HG02885 (cell line): ENCODE measurements around the gene S100A9.

Experiments used
- ATAC-seq: cut with Tn5 transposase; IDR thresholded peaks from one replicate; pipeline ENCODE4 v1.9.1; 2021; ENCODE audit warnings: mild to moderate bottlenecking; ENCODE audit not compliant: unreplicated experiment, poor library complexity

Gene S100A9

DNA sequence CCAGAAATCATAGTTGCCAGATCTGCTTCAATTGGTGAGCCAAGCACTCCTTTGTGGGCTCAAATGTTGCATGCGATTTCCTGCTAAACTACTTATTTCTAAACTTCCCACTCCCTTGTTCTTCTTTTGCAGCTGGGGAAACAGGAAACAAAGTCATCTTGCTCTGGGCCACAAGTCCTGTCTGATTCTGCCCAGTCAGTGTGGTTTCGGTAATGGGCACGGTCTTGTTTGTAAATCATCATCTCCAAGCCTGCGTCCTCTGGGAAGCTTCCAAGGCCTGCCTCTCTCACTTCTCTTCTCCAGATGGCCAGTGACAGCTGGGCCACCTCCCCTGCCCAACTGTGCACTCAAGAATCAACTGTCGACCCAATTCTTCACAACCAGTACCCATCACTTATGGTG, 28.8 kb downstream of the S100A9 start:
- no peak for ATAC-seq

- ATAC-seq, result no peak
These were observed 29.3 kb downstream of the S100A9 start for GRCh38 chr1:153387001-153387400.

GRCh38 chr1:153387785-153388184, 30.1 kb downstream of the S100A9 start:
- no peak for ATAC-seq

DNA sequence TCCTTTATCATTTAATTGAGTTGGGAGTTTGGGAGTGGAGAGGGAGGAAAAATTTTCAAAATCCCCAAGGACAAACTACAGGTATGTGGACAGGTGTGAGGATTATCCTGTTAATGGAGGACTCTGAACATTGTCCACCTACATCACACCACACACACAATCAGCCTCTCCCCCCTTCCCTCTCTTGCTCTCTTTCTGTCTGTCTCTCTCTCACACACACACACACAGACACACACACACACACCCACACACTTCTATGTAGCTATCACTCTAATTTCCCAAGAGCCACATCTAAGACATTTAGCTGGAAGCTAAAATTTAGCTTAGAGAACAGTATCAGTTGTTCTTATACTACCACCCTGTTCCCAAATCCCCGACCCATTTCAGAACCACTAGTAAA, 31.7 kb downstream of the S100A9 start:
- no peak for ATAC-seq

DNA sequence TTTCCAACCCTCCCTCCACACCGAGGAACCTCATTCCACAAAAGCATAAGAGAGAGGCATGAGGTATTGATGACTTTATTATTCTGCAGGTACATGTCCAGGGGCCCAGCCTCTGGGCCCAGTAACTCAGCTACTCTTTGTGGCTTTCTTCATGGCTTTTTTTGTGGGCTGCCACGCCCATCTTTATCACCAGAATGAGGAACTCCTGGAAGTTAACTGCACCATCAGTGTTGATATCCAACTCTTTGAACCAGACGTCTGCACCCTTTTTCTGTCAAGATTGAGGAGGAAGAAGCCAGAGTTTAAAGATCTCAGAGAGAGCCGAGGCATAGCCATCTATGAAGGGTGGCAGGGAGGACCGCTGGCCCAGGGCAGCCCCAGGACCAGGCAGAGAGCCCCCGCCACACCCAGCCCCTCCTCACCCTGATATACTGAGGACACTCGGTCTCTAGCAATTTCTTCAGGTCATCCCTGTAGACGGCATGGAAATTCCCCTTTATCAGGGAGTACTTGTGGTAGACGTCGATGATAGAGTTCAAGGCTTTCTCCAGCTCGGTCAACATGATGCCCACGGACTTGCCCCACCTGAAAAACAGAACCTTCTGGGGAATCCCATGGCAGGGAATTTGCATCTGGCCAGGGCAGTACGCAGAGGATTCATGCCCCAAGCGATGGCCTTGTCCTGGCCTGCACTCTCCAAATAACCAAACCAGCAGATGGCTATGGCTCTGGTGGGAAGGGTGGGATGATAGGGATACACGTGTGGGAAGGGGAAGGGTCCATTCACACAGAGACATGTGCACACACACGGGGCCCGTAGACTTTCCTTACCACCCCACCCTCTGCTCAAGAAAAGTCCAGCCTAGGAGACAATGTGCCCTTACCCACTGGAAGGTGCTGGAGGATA, 32.6 kb downstream of the S100A9 start:
- ATAC-seq, result no peak

- no peak for ATAC-seq
These were observed 33.5 kb downstream of the S100A9 start, which contains the start of gene S100A8 for GRCh38 chr1:153390938-153391710. S100A8 (minus strand) TSS chr1:153391073; CDS start chr1:153390535, 538 bp downstream.

DNA sequence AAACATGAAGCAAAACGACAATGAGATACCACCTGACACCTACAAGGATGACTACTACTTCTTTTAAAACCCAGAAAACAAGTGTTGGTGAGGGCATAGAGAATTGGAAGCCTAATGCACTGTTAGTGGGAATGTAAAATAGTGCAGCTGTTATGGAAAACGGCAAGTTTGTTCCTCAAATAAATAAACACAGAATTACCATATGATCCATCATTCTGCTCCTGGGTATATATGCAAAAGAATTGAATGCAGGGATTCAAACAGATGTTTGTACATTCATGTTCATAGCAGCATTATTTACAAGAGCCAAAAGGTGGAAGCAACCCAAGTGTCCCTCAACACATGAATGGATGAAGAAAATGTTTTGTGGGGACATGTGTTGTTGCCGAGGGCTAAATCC, 34.6 kb downstream of the S100A9 start:
- ATAC-seq, result no peak

DNA sequence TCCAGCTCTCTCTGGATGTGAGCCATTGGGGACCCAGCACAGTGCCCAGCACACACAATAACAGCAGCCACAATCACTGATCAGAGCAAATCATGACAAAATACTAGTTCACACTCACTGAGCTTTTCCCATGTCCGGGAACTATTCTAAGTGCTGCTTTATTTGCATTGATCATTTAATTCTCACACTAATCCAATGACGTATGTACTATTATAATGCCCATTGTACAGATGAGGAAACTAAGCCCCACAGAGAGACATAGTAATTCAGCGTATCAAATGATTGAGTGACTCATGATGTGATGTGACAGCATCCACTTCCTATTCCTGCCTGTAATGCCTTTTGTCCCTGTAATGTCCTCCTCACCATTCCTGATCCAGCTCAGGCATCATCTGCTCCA, 35.2 kb downstream of the S100A9 start:
- ATAC-seq, result no peak

DNA sequence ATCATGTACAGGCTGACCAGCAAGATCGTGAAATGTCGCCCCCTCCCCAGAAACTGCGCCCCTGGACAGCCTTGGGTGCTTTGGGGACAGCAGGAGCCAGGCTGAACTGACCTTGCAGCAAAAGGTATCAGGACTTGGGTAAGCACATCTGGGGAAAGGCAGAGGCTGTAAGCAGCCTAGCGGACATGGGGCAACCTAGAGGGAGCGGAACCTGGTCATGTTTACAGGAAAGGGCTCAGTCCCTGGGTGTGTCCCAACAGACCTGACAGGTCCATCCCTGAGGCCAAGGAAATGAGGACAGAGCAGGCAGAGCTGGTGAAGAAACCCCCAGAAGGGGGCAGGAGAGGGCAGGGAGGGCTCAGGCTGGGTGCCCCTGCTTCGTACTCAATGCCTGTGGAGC, 36.3 kb downstream of the S100A9 start:
- no peak for ATAC-seq

DNA sequence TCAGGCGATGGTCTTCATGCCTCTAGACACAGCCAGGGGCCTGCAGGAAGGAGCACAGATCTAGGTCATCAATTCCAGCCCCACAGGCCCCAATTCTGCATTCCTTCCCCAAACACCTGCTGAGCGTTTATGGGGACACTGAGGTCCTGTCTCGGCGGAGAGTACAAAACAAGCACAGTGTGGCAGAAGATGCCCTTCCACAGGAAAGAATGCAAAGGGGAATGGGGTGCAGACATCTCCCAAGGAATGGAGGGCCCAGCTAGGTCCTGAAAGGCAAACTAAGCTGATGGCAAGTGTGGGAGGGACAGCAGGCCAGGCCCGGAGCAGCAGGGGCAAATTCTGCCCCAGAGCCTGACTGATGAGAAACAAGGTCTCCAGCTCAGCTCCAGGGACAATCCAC, 36.7 kb downstream of the S100A9 start:
- no peak for ATAC-seq

DNA sequence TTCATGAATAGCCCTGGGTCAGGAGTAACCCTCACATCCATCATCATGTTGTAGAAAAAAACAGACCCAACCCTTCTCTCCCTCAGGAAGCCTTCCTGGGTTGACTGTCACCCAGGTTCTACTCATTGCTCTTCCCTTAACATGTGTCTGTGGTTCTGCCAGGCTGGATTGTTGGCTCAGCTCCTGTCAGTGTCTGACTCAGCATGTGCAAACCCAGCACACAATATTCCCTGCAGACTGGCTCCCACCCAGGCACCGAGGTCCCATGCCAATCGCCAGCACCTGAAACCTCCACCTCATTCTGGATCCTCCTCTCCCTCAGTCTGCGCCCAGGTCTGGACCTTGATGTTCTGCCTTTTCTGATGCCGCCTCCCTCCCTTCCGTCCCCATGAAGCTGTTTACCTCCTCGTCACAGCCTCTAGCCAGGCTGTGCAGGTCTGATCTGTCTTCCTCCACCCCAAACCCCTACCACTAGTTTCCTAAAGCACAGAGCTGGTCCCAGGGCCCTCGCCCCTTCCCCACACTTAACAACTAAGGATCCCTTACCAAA, 37.6 kb downstream of the S100A9 start:
- ATAC-seq, result no peak

DNA sequence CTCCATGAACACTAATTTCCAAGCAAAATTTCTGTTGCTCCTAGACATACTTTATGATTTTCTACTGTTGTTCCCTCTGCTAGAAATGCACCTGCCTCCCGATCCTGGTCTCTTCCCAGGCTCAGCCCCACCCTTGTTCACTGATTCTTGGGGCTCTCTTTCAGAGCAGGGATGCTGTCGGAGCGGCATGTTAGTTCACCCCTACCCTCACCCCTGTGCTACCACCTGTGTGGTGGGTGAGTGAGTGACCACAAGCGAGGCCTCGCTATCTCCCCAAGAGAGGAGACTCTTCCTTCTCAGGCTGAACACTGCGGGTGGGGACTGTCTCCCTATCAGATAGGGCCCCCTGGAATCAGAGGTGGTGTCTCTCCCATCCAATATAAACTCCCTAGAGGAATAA, 38.1 kb downstream of the S100A9 start:
- ATAC-seq, result no peak

GRCh38 chr1:153396461-153396860, 38.8 kb downstream of the S100A9 start:
- ATAC-seq, result no peak

- no peak for ATAC-seq
These were observed 39.6 kb downstream of the S100A9 start for GRCh38 chr1:153397051-153397923.

GRCh38 chr1:153397924-153398651, 40.4 kb downstream of the S100A9 start:
- no peak for ATAC-seq

- no peak for ATAC-seq
These were observed 41.9 kb downstream of the S100A9 start for GRCh38 chr1:153399401-153400055.

DNA sequence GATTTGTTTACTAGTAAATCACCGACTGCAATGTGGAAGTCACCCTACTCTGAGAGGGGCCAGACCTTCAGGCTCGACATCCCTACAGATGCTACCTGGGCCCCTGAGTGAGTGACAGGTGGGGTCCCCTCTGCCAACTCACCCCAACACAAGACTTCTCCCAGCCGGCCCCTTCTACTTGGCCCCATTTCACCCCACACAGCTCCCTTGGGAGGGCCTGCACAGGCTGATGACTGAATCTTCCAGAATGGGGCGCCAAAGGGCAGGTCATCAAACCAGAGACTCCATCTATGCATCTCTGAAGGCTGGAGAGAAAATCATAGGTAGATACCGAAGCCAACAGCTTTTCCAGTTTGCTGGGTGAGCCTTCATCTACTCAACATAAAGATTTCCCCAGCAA, 42.6 kb downstream of the S100A9 start:
- ATAC-seq, result no peak

GRCh38 chr1:153401461-153401860, 43.8 kb downstream of the S100A9 start:
- no peak for ATAC-seq

GRCh38 chr1:153402226-153402625, 44.6 kb downstream of the S100A9 start:
- no peak for ATAC-seq
